ENCODE data around the gene PPP1R3F.

- TF ChIP-seq CTCF (IDR thresholded peaks at IDR 0.05; ENCODE audit: low read length) (no peak), EZH2 (IDR thresholded peaks at IDR 0.05; ENCODE audit: borderline replicate concordance, low read length) (no peak)
Observed at GRCh38 chrX:49278081-49278480, 8.5 kb downstream of the PPP1R3F start.
